Caco-2 (cell line): ENCODE data around the gene CAPZA1. TPM values are rescaled to one million over a fixed set of nuclear protein-coding genes. Genes with fewer than 3 reads are reported as not detected.

Source experiments
- BruUV-seq: library from RNA; stranded (reverse); fragments of 400-500 nt; replicated peaks from 2 replicates; lab custom pipeline; 2021; lab: Mats Ljungman, UMichigan
- CTCF ChIA-PET: fragments of 300-600 bp; sonication (Branson Sonifier 250); formaldehyde crosslinking; loops from one replicate; lab custom pipeline; 2022; ENCODE audit warnings: antibody characterized with exemption; lab: Charles Lee
- POLR2A ChIA-PET: fragments of 300-600 bp; sonication (Branson Sonifier 250); formaldehyde crosslinking; loops from one replicate; lab custom pipeline; 2022; ENCODE audit warnings: antibody characterized with exemption; lab: Charles Lee
- DNase-seq, 2 experiments: peaks; one replicate each; pipeline versions ENCODE4 v3.0.0 to v3.0.0-alpha.2; 2020 to 2022
- H3K27me3 ChIP-seq: replicated peaks from 2 replicates; pipeline ENCODE4 v1.6.0; 2011; ENCODE audit warnings: low read length; ENCODE audit not compliant: control insufficient read depth, insufficient read depth
- H3K36me3 ChIP-seq: 2 replicates; pipeline ENCODE4 v1.5.1; 2011; ENCODE audit warnings: low read length; ENCODE audit not compliant: control insufficient read depth, insufficient read depth
- H3K4me1 ChIP-seq: fragments of 250-450 bp; sonication (Bioruptor Pico); 2 replicates; pipeline ENCODE4 v1.5.1; 2020; ENCODE audit warnings: mild to moderate bottlenecking
- H3K4me3 ChIP-seq: 2 replicates; pipeline ENCODE4 v1.5.1; 2011; ENCODE audit warnings: low read depth, mild to moderate bottlenecking, control low read depth, low read length
- H3K9me3 ChIP-seq: fragments of 250-450 bp; sonication (Bioruptor Pico); 2 replicates; pipeline ENCODE4 v1.5.1; 2020; ENCODE audit warnings: mild to moderate bottlenecking, moderate library complexity
- H3K27ac Mint-ChIP-seq: one replicate; pipeline ENCODE4 v1.8.0; 2022; ENCODE audit warnings: mixed read lengths; ENCODE audit not compliant: unreplicated experiment
- H3K27me3 Mint-ChIP-seq: one replicate; pipeline ENCODE4 v1.8.0; 2022; ENCODE audit warnings: mixed read lengths; ENCODE audit not compliant: insufficient read depth, unreplicated experiment
- H3K36me3 Mint-ChIP-seq: one replicate; pipeline ENCODE4 v1.8.0; 2022; ENCODE audit warnings: mild to moderate bottlenecking, mixed read lengths; ENCODE audit not compliant: insufficient read depth, unreplicated experiment
- H3K4me1 Mint-ChIP-seq: one replicate; pipeline ENCODE4 v1.8.0; 2022; ENCODE audit warnings: low read depth, mixed read lengths; ENCODE audit not compliant: unreplicated experiment
- H3K4me3 Mint-ChIP-seq: one replicate; pipeline ENCODE4 v1.8.0; 2022; ENCODE audit warnings: mild to moderate bottlenecking, moderate library complexity, mixed read lengths; ENCODE audit not compliant: unreplicated experiment
- H3K9me3 Mint-ChIP-seq: one replicate; pipeline ENCODE4 v1.8.0; 2022; ENCODE audit warnings: mixed read lengths; ENCODE audit not compliant: unreplicated experiment
- CTCF ChIP-seq, 2 experiments: fragments of 200-600 bp in 1 of 2; IDR thresholded peaks; 1 replicate in 1 of 2; 2 replicates in 1 of 2; pipeline versions ENCODE4 v1.5.1 to v1.8.0; 2011 to 2022; ENCODE audit warnings: antibody characterized with exemption in 1 of 2, control low read depth in 1 of 2, inconsistent platforms in 1 of 2, low read depth in 1 of 2, low read length in 1 of 2, mild to moderate bottlenecking in 1 of 2, moderate library complexity in 1 of 2; ENCODE audit not compliant: insufficient read depth in 1 of 2, severe bottlenecking in 1 of 2, unreplicated experiment in 1 of 2
- intact Hi-C: fragments of 100-400 bp; cut with micrococcal nuclease; formaldehyde crosslinking; loops from one replicate; pipeline ENCODE4 v1.10.0; 2022; ENCODE audit not compliant: unreplicated experiment
- total RNA-seq: library from RNA; stranded (reverse); gene quantifications from 2 replicates; pipeline ENCODE4 v1.2.3, GENCODE V29; 2022

CAPZA1 gene
- total RNA-seq, 1 experiment from 2014 or later: 82.4 TPM

- no peak for TF ChIP-seq CTCF (IDR thresholded peaks at IDR 0.05; ENCODE audit: insufficient read depth in 1 of 2, low read depth in 1 of 2, low read length in 1 of 2, severe bottlenecking in 1 of 2, unreplicated experiment in 1 of 2)
- no peaks in the 10 kb centered on the region for H3K36me3 ChIP-seq
- no peaks in the 10 kb centered on the region for H3K27me3 ChIP-seq
- H3K4me3 ChIP-seq: peak within 1 kb of the TSS; percentile 50
- peaks cover 8% of the 10 kb centered on the region; the same call in 1 of the 2 replicates for H3K4me1 ChIP-seq
- no peaks in the 10 kb centered on the region for H3K9me3 Mint-ChIP-seq
- BruUV-seq: no TSS peak
- ChIA-PET POLR2A (interaction anchor here (0.5 to 1.2 kb wide), 3 partner anchors 41 to 341 kb away, joined by 3 to 4 read pairs (median 3); partner anchors contain the start of gene MOV10), CTCF (interaction anchor here (0.7 to 3.7 kb wide), 13 partner anchors 11 to 357 kb away, joined by 3 to 55 read pairs (median 4); partner anchors contain the start of gene LRIG2)
- H3K27me3 Mint-ChIP-seq: no peaks in the 10 kb centered on the region
- intact Hi-C loops: loop anchor here (1.0 to 2.0 kb wide), 4 partner anchors 89 to 357 kb away; partner anchors contain the start of gene LRIG2
- peak within 1 kb of the TSS; percentile 87 for H3K4me3 Mint-ChIP-seq
- H3K9me3 ChIP-seq: no peaks in the 10 kb centered on the region
- peaks cover 11% of the 10 kb centered on the region for H3K4me1 Mint-ChIP-seq
- no peak within 1 kb of the TSS for H3K27ac Mint-ChIP-seq
- H3K36me3 Mint-ChIP-seq: no peaks in the 10 kb centered on the region
- DNase-seq: peak; percentile 96 to 97
Measured at GRCh38 chr1:112715264-112716053, 95.8 kb downstream of the CAPZA1 start, which contains the start of gene PPM1J. Gene PPM1J, minus strand, starts transcription at chr1:112715332. Its CDS starts 31 bp downstream, at chr1:112715301.

GRCh38 chr1:112716133-112716720 lies 96.6 kb downstream of the CAPZA1 start:
- Mint-ChIP-seq H3K9me3 (no peaks in the 10 kb centered on the region), H3K4me3 (peak overlapping the region; percentile 87), H3K27me3 (no peaks in the 10 kb centered on the region), H3K4me1 (peaks cover 11% of the 10 kb centered on the region), H3K36me3 (no peaks in the 10 kb centered on the region), H3K27ac (no peak overlapping the region)
- intact Hi-C loops: loop anchor here (1.0 to 2.0 kb wide), 4 partner anchors 88 to 357 kb away; partner anchors contain the start of gene LRIG2
- H3K27me3 ChIP-seq: no peaks in the 10 kb centered on the region
- H3K4me3 ChIP-seq: peak overlapping the region; percentile 41
- ChIA-PET POLR2A (no interaction called here), CTCF (interaction anchor here (0.5 to 3.7 kb wide), 7 partner anchors 10 to 356 kb away, joined by 4 to 55 read pairs (median 4); partner anchors contain the start of genes LRIG2 and SLC16A1)
- no peaks in the 10 kb centered on the region for H3K36me3 ChIP-seq
- H3K4me1 ChIP-seq: peaks cover 8% of the 10 kb centered on the region; the same call in 1 of the 2 replicates
- peak; percentile 81 to 84 for DNase-seq
- no TSS peak for BruUV-seq
- peak; percentile 82 to 92 for TF ChIP-seq CTCF (IDR thresholded peaks at IDR 0.05; ENCODE audit: insufficient read depth in 1 of 2, low read depth in 1 of 2, low read length in 1 of 2, severe bottlenecking in 1 of 2, unreplicated experiment in 1 of 2)
- no peaks in the 10 kb centered on the region for H3K9me3 ChIP-seq
